Heart left ventricle (tissue), 13 donors: ENCODE data around the gene MPHOSPH10.

Source experiments
- CTCF ChIP-seq, 12 donors: fragments of 200-600 bp; sonication (generic) in 4 of 12; IDR thresholded peaks; one replicate each; pipeline versions ENCODE4 v1.5.0 to v1.8.0; 2018 to 2022; ENCODE audit warnings: antibody characterized with exemption in 12 of 12, mild to moderate bottlenecking in 5 of 12
- POLR2A ChIP-seq, 2 donors: fragments of 450-650 bp; IDR thresholded peaks; one replicate each; pipeline ENCODE4 v1.6.1; 2017; ENCODE audit warnings: antibody characterized with exemption in 2 of 2, mild to moderate bottlenecking in 2 of 2, moderate library complexity in 2 of 2
- donor health status: ischemic (EF 13 %, LVEDD 7.1; RV severe dilation, severe dysfunction).
- donor health status: DM: no; HTN: yes; CAD: no.
- donor health status: DM: no; HTN: no; CAD: no.
- donor health status: ischemic (EF 25% LVEDD 6.9; RV normal size, moderate dysfunction).
- donor health status: ischemic (EF 25% LVEDD 5.7; RV mildly dilated, moderate dysfunction).
- donor health status: ischemic (EF 35%, LVEDD 5.7; RV mildly dilated, moderate dysfunction).
- donor health status: nonischemic (EF 11% LVEDD 7.7; RV severe dilation, severe dysfunction).
- donor health status: DM: yes; HTN: yes; CAD: no.
- donor health status: PGD.
- donor health status: ischemic (EF 29% LVEDD 5.4; RV normal size, mild dysfunction).
- donor health status: nonischemic (EF 23%, LVEDD 6.1; RV moderate dilation, normal function).

- no peak for TF ChIP-seq CTCF (IDR thresholded peaks at IDR 0.05)
- no peak for TF ChIP-seq POLR2A (IDR thresholded peaks at IDR 0.05)
Measured at GRCh38 chr2:71155846-71156245, 25.4 kb downstream of the MPHOSPH10 start.
